ENCODE data around the gene FSCB.

The FSCB gene

DNA sequence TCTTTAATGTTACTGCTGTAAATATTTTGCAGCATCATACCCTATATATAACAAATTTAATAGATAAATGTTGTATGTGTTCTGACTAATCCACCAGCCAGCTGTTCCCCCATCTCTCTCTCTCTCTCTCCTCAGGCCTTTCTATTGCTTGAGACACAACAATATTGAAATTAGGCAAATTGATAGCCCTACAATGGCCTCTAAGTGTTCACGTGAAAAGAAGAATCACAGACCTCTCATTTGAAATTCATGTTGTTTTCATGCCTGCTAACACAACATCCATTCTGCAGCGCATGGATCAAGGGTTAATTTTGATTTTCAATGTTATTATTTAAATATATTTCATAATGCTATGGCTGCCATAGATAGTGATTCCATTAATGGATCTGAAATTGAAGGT, 1.8 kb upstream of the FSCB start:
- Histone ChIP-seq H3K36me3 (ENCODE audit: control insufficient read depth, insufficient read depth, low read length) (no peaks in the 10 kb centered on the region), H3K4me3 (replicated peaks; ENCODE audit: low read depth, low read length) (no peak overlapping the region), H3K27me3 (replicated peaks; ENCODE audit: control insufficient read depth, insufficient read depth, low read length) (no peaks in the 10 kb centered on the region)
- TF ChIP-seq, protein P1, sequence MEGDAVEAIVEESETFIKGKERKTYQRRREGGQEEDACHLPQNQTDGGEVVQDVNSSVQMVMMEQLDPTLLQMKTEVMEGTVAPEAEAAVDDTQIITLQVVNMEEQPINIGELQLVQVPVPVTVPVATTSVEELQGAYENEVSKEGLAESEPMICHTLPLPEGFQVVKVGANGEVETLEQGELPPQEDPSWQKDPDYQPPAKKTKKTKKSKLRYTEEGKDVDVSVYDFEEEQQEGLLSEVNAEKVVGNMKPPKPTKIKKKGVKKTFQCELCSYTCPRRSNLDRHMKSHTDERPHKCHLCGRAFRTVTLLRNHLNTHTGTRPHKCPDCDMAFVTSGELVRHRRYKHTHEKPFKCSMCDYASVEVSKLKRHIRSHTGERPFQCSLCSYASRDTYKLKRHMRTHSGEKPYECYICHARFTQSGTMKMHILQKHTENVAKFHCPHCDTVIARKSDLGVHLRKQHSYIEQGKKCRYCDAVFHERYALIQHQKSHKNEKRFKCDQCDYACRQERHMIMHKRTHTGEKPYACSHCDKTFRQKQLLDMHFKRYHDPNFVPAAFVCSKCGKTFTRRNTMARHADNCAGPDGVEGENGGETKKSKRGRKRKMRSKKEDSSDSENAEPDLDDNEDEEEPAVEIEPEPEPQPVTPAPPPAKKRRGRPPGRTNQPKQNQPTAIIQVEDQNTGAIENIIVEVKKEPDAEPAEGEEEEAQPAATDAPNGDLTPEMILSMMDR (IDR thresholded peaks at IDR 0.05; ENCODE audit: insufficient read depth, low read length, poor library complexity, severe bottlenecking): no peak
- no peak for DNase-seq (ENCODE audit: extremely low read depth, insufficient read length)

DNA sequence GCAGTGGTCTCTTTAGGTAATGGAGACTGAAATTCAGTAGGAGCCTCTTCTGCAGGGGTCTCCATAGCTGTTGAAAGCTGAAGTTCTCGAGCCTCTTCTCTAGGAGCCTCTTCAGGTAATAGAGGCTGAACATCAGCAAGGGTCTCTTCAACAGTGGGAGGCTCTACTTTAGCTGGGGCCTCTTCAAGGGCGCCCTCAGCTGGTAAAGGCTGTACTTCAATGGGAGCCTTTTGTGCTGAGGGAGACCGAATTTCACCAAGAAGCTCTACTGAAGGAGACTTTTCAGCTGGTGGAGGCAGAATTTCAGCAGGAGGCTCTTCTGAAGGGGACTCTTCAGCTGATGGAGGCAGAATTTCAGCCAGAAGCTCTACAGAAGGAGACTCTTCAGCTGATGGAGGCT, 1.5 kb downstream of the FSCB start:
- no peak for DNase-seq (ENCODE audit: extremely low read depth, insufficient read length)

GRCh38 chr14:44497148-44497547, 9.9 kb downstream of the FSCB start:
- no peak for DNase-seq (ENCODE audit: extremely low read depth, insufficient read length)
- TF ChIP-seq, protein P1 (IDR thresholded peaks at IDR 0.05; ENCODE audit: insufficient read depth, low read length, poor library complexity, severe bottlenecking): no peak
- Histone ChIP-seq H3K27me3 (replicated peaks; ENCODE audit: control insufficient read depth, insufficient read depth, low read length) (no peaks in the 10 kb centered on the region), H3K4me3 (replicated peaks; ENCODE audit: low read depth, low read length) (no peak overlapping the region), H3K36me3 (ENCODE audit: control insufficient read depth, insufficient read depth, low read length) (no peaks in the 10 kb centered on the region)

More for the DNA sequence above, 1.5 kb downstream of the FSCB start:
- TF ChIP-seq, protein P1 (IDR thresholded peaks at IDR 0.05; ENCODE audit: insufficient read depth, low read length, poor library complexity, severe bottlenecking): no peak
- Histone ChIP-seq H3K27me3 (replicated peaks; ENCODE audit: control insufficient read depth, insufficient read depth, low read length) (no peaks in the 10 kb centered on the region), H3K36me3 (ENCODE audit: control insufficient read depth, insufficient read depth, low read length) (no peaks in the 10 kb centered on the region), H3K4me3 (replicated peaks; ENCODE audit: low read depth, low read length) (no peak overlapping the region)

- DNase-seq (ENCODE audit: extremely low read depth, insufficient read length): no peak
- Histone ChIP-seq H3K36me3 (ENCODE audit: control insufficient read depth, insufficient read depth, low read length) (no peaks in the 10 kb centered on the region), H3K27me3 (replicated peaks; ENCODE audit: control insufficient read depth, insufficient read depth, low read length) (no peaks in the 10 kb centered on the region), H3K4me3 (replicated peaks; ENCODE audit: low read depth, low read length) (no peak overlapping the region)
- TF ChIP-seq, protein P1 (IDR thresholded peaks at IDR 0.05; ENCODE audit: insufficient read depth, low read length, poor library complexity, severe bottlenecking): no peak
Measured at GRCh38 chr14:44494137-44494536, 12.9 kb downstream of the FSCB start.

DNA sequence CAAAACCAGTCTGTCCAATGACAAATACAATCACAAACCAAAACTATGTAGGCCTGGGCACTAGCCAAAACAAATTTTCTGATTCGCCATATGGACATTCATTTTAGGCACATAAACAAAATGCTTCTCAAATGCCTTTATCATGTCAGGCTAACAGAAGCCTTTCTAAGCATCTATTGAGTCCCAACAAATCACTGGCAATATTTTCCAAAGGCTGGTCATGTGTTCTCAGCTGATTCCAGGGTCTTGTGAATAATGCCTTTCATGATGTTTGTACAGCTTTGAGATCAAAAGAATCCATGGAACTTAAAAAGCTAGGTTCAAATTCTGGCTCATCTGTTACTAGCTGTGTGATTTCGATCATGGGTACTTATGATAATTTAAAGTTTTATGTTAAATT, 16.1 kb downstream of the FSCB start:
- no peak for DNase-seq (ENCODE audit: extremely low read depth, insufficient read length)
- TF ChIP-seq, protein P1 (IDR thresholded peaks at IDR 0.05; ENCODE audit: insufficient read depth, low read length, poor library complexity, severe bottlenecking): no peak
- H3K36me3 ChIP-seq (ENCODE audit: control insufficient read depth, insufficient read depth, low read length): no peaks in the 10 kb centered on the region
- no peak overlapping the region for H3K4me3 ChIP-seq (replicated peaks; ENCODE audit: low read depth, low read length)
- no peaks in the 10 kb centered on the region for H3K27me3 ChIP-seq (replicated peaks; ENCODE audit: control insufficient read depth, insufficient read depth, low read length)

GRCh38 chr14:44477953-44478352, 29.1 kb downstream of the FSCB start:
- no peak overlapping the region for H3K4me3 ChIP-seq (replicated peaks; ENCODE audit: low read depth, low read length)
- no peaks in the 10 kb centered on the region for H3K36me3 ChIP-seq (ENCODE audit: control insufficient read depth, insufficient read depth, low read length)
- H3K27me3 ChIP-seq (replicated peaks; ENCODE audit: control insufficient read depth, insufficient read depth, low read length): no peaks in the 10 kb centered on the region
- TF ChIP-seq, protein P1 (IDR thresholded peaks at IDR 0.05; ENCODE audit: insufficient read depth, low read length, poor library complexity, severe bottlenecking): no peak
- DNase-seq (ENCODE audit: extremely low read depth, insufficient read length): no peak

Measured in GM06990 (cell line).